ENCODE results near the gene VPS41.
A peak's percentile ranks its signal among the peaks of the same experiment; 100 is the strongest.
"Not testable (repeated sequence)": the region's sequence is repeated elsewhere in the genome, so short reads cannot be mapped to it uniquely, and the experiment has no call there.

VPS41 gene

DNA sequence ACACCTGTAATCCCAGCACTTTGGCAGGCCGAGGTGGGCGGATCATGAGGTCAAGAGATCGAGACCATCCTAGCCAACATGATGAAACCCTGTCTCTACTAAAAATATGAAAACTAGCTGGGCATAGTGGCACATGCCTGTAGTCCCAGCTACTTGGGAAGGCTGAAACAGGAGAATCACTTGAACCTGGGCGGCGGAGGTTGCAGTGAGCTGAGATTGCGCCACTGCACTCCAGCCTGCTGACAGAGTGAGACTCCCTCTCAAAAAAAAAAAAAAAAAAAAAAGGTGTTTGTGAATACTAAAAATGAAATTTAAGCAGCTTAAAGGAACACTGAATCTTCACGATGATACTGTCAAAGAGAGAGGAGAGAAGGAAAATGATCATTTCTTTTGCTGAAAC, 54.0 kb downstream of the VPS41 start:
- DNase-seq (ENCODE audit: low read depth) = not testable (repeated sequence)

DNA sequence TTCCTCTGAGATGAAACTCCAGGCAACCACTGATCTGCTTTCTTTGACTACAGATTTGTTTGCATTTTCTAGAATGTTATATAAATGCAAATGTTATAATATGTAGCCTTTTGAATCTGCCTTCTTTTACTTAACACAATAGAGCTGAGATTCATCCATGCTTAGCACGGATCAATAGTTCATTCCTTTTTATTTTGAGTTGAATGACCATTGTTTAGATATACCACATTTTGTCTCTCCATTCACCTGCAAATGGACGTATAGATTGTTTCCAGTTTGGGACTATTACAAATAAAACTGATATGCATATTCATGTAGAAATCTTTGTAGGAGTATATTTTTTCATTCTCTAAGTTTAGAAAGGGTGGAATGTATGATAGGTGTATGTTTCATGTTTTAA, 57.7 kb downstream of the VPS41 start:
- no peak for DNase-seq (ENCODE audit: low read depth)

DNA sequence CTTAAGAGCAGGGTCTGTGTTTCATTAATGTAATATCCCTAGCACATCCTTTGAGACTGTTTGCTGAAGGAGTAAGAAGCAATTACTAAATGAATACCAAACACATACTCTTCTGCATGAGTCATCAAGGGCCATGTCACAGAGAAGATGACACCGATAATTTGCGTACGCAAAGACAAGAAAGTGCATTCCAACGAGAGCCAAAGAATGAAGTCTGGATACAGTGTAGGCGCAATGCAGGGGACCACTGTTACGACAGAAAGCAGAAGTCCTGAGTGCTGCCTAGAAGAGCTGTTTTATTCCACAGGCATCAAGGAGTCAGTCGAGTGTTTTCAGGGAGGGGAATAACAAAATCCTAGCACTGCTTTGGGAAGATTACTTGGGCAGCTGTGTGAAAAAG, 62.7 kb downstream of the VPS41 start:
- no peak for DNase-seq (ENCODE audit: low read depth)

- no peak for DNase-seq (ENCODE audit: low read depth)
These were observed 63.9 kb downstream of the VPS41 start for GRCh38 chr7:38844952-38845563.

DNA sequence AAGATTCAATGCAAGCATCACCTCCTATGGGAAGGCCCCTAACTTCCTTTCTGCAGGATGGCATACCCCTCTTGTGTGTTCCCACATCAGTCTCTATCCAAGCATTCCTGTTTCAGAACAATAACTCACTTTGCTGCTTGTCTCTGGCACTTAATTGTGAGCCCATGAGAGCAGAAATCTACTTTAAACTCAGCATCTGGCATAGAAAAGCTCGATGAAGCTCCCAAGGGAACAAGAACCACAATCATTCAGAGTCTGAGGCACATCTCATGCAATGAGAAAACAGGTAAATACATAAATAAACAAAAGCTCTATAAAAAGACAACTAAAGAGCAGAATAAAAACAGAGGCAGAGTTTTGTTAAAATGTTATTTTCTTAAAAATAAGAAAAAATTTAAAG, 66.2 kb downstream of the VPS41 start:
- no peak for DNase-seq (ENCODE audit: low read depth)

DNA sequence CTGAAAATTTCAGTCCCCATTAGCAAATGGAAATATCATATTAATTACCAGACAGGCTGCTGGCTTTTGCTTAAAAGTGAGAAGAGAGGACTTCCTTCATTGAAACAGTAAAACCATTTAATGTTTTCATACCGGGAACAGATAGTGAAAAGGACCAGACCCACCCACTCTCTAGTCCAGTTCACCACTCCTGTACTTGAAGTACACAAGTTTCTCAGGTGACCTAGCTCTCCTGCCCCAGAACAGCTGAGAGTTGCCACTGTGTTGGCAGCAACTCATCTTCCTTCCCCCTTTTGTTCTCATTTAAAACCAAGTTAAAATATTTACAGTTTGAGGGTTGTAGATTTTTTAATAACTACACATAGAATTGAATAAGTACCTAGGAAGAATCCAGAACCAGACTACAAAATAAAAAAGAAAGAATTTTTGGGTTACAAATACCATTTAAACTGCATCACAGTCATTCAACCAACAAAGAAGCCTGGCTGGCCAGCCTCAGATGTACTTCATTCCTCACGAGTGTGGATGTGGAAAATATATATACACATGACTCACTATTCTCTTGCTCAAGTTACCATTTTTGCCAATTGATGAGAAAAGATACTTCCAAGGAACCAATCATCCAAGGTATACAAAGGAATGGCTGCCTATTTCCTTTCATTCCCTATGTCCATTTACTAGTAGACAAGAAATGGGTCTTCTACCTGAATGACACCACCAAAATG, 68.1 kb downstream of the VPS41 start:
- DNase-seq (ENCODE audit: low read depth) = peak; percentile 23

DNA sequence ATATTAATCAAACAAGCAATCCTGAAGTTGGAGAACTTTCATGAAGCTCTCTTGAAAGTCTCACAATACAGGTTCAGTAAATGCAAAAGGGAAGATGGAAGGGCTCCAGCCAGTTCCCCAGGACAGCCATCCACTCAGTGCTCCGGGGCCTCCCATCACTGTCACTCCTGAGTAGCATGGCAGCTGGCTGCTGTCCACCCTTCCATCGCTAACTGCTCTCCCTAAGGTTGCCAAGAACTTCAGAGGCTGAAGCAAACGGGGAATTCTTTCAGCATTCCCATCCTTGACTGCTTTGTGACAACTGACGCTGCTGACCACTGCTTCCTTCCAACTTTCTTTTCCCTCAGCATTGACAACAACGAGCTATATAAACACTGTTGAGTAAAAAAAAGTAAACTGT, 69.1 kb downstream of the VPS41 start:
- no peak for DNase-seq (ENCODE audit: low read depth)

DNA sequence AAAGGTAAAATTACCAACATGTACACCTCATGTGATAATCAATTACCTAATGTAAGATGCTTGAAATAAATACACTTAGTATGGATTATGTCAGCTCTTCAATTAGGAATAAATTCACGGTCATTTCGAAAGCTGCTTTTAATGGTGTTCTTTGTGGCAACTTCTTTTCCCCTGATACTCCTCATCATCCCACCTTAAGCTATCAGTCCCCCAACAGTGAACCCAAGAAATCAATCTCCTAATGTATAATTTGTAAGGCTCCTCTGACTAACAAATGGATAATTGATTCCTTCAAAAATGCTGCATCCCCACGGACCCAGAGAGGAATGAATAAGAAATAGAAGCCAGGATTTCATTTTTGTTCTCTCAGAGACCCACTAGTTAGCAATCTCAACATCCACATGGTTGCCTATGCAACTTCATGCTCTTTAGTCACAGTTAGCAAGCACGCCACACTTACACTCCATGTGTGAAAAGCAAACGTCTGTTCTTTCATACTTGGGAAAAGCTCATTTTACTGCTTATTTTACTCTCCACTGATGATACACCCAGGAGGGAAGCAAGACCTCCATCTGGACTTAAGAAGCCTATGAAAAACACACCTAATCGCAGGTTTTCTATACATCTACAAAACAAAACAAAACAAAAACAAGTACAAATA, 70.1 kb downstream of the VPS41 start:
- DNase-seq (ENCODE audit: low read depth) = no peak

- no peak for DNase-seq (ENCODE audit: low read depth)
These were observed 74.6 kb downstream of the VPS41 start for GRCh38 chr7:38834357-38834756.

DNA sequence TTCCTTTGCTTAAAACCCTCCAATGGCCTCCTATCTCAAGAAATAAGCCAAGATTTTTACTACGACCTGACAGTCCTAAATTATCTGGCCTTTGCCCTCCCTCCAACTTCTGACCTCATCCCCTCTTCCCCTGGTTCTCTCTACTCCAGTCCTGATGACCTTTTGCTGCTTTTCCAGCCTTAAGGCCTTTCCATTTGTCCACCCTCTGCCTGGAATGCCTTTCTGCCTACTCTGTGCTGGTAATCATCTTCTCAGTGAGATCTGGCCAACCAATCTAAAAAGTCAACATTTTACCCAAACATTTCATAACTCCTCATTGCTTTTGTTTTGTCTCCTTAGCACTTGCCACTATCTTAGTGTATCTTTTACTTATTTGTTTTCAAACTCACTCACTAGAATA, 75.7 kb downstream of the VPS41 start:
- DNase-seq (ENCODE audit: low read depth) = no peak

GRCh38 chr7:38831259-38831996, 77.6 kb downstream of the VPS41 start:
- no peak for DNase-seq (ENCODE audit: low read depth)

GRCh38 chr7:38830826-38831225, 78.2 kb downstream of the VPS41 start:
- no peak for DNase-seq (ENCODE audit: low read depth)

GRCh38 chr7:38829488-38830165, 79.4 kb downstream of the VPS41 start:
- DNase-seq (ENCODE audit: low read depth) = no peak

DNA sequence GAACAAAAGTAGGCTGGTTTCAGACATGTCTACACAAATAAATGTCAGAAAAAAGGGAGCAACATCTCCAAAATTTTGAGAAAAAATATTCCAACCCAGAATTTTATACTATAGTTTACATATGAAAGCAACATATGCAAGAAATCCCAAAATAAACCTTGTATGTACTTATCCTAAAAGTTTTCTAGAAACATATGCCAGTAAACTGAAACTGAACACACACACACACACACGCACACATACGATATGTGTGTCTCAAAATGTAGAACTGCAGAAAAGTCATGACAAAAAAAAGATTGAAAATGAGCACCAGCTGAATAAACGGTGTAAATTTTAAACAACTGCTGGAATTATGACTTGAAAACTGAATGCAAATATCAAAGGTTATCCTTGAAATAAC, 81.0 kb downstream of the VPS41 start:
- no peak for DNase-seq (ENCODE audit: low read depth)

DNA sequence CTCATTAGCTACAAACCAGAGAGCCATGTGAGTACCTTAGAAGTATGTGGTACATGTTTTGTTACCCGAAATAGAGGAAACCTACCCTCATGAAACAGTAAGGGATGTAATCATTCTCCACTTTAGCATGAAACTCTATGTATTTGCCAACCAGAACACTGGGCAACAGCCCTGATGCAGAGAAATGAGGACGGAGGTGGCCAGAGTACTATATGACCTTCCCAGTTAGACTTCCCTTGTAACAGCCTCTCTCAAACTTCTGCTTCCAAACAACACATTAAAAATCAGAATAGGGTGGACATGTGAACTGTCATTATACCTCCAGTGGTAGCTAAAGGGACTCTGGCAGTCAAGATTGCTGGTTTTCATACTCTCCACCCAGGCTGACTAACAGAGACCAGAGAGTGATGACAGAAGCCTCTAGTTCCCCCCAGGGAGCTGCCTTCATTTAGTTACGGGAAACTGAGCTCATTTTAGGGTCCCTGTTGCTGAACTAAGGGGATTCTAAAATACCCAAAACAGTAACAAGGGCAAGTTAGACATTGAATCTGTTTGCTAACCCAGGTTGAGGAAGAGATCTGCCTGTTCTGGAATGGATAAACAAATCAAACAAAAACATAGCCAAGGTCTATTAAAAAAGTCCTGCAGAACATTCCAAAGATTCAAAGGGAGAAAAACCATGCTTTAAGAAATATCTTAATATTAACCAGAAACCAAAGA, 83.1 kb downstream of the VPS41 start:
- DNase-seq (ENCODE audit: low read depth) = no peak

GRCh38 chr7:38824948-38825347, 84.0 kb downstream of the VPS41 start:
- DNase-seq (ENCODE audit: low read depth) = no peak

DNA sequence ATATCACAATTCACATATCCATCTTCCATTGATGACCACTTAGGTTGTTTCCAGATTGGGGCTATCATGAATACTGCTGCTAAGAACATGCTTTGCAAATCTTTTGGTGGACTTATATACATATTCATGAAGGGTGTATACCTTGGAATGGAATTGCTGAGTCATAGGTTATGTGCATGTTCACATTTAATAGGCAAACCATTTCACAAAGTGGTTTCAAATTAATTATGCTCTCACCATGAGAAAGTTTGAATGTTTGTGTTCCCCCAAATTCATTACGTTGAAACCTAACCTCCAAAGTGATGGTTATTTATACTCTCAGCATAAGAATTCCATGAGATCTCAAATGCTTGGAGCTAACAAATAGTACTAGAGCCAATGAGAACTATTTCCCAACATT, 86.4 kb downstream of the VPS41 start:
- DNase-seq (ENCODE audit: low read depth) = no peak

DNA sequence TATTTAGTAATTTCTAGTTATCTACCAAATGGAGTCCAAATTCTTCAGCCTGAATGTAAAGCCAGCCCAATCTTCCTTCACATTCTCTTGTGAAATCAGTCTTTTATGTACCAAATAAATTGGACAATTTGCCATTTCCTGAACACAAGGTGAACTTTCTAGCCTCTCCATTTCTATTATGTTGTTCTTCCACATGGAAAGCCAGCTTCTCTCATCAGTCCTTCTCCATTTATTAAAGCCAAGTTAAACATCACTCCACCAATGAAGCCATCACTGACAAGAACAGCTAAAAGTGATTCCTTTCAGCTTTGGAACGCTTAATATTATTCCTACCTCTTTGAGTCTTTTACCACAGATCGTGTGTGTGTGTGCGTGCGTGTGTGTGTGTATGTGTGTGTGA, 88.4 kb downstream of the VPS41 start:
- DNase-seq (ENCODE audit: low read depth) = no peak

DNA sequence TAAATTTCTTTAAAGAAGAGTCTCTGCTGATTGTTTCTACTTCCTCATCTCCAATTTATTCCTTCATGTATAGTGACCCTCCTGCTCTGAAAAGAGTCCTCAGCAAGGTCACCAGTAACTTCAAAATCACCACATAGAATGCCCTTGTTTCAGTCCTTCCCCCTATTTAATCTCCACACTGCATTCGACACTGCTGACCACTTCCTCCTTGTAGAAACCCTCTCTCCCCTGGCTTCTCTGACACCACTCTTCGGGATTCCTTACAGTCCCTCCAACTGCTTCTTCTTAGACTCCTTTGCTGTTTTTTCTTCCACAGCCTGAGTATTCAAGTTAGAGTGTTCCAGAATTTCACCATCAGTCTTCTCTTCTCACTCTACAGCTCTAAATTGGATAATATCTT, 89.5 kb downstream of the VPS41 start:
- DNase-seq (ENCODE audit: low read depth) = no peak

DNA sequence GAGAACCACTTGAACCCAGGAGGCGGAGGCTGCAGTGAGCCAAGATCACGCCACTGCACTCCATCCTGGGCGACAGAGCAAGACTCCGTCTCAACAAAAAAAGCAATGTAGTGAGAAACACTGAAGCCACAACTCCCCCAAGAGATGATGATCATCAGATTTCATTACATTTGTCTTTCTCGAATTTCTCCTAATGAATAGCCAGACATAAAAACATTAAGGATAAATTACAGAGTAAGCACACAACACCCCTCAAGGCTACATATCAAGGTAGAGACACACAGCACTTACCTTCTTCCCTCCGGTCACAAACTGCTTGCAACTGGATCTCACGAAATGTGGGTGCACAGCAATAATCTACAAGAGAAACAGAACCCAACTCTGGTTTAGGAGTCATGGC, 91.5 kb downstream of the VPS41 start:
- no peak for DNase-seq (ENCODE audit: low read depth)

DNA sequence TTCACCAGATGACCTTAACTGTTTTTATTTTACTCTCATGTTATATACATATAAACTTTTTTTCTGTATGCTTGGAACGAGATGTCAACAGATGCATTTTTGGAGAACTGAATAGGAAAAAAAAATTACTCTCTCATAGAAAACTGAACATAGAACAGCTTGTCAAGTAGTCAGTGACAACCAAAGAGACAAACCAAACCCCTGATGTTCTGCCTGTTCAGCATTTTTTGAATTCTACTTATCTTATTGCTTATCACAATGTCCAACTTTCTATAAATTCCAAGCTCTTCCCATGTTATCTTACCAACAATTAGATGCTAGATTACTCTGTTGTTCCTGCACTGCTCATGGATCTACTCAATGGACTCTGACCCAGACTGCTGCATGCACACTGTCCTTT, 95.2 kb downstream of the VPS41 start:
- DNase-seq (ENCODE audit: low read depth) = no peak

- no peak for DNase-seq (ENCODE audit: low read depth)
These were observed 102.1 kb downstream of the VPS41 start for GRCh38 chr7:38806912-38807311.
